Endothelial cell (in vitro differentiated cells): ENCODE measurements around the gene CCL5. TPM values are rescaled to one million over a fixed set of nuclear protein-coding genes. Genes with fewer than 3 reads are reported as not detected.

Experiments
- DNase-seq: peaks from one replicate; pipeline ENCODE4 v3.0.0; 2021; ENCODE audit warnings: low spot score
- H3K27ac Mint-ChIP-seq: one replicate; pipeline ENCODE4 v1.8.0; 2021; ENCODE audit warnings: mixed read lengths, inconsistent platforms; ENCODE audit not compliant: unreplicated experiment
- H3K27me3 Mint-ChIP-seq: one replicate; pipeline ENCODE4 v1.8.0; 2021; ENCODE audit warnings: mild to moderate bottlenecking, moderate library complexity, mixed read lengths, inconsistent platforms; ENCODE audit not compliant: unreplicated experiment
- H3K36me3 Mint-ChIP-seq: one replicate; pipeline ENCODE4 v1.8.0; 2021; ENCODE audit warnings: mild to moderate bottlenecking, low read depth, mixed read lengths, inconsistent platforms; ENCODE audit not compliant: unreplicated experiment
- H3K4me1 Mint-ChIP-seq: one replicate; pipeline ENCODE4 v1.8.0; 2021; ENCODE audit warnings: mild to moderate bottlenecking, mixed read lengths, inconsistent platforms; ENCODE audit not compliant: unreplicated experiment
- H3K4me3 Mint-ChIP-seq: one replicate; pipeline ENCODE4 v1.8.0; 2021; ENCODE audit warnings: mild to moderate bottlenecking, mixed read lengths, inconsistent platforms; ENCODE audit not compliant: unreplicated experiment
- H3K9me3 Mint-ChIP-seq: one replicate; pipeline ENCODE4 v1.8.0; 2021; ENCODE audit warnings: mixed read lengths, inconsistent platforms; ENCODE audit not compliant: unreplicated experiment
- long read RNA-seq: library from polyadenylated mRNA; unstranded; transcript quantifications from one replicate; pipeline ENCODE4 v2.0.0, GENCODE V29; 2020; ENCODE audit not compliant: unreplicated experiment
- total RNA-seq: library from RNA; stranded (reverse); fragmentation: NEBNext Ultra II Directional; extraction: Animal tissue kit (Norgen Biotek cat#: 25700); gene quantifications from one replicate; pipeline ENCODE4 v1.2.1, GENCODE V29; 2021; ENCODE audit not compliant: unreplicated experiment
- TF ChIP-seq, protein P1 (sequence below): fragments of 200-600 bp; sonication (generic); IDR thresholded peaks from one replicate; pipeline ENCODE4 v1.5.0; 2021; ENCODE audit warnings: antibody characterized with exemption; ENCODE audit not compliant: unreplicated experiment

CCL5 gene
- not detected for total RNA-seq
- long read RNA-seq, result 0 reads

- no peak for DNase-seq
- TF ChIP-seq, protein P1, sequence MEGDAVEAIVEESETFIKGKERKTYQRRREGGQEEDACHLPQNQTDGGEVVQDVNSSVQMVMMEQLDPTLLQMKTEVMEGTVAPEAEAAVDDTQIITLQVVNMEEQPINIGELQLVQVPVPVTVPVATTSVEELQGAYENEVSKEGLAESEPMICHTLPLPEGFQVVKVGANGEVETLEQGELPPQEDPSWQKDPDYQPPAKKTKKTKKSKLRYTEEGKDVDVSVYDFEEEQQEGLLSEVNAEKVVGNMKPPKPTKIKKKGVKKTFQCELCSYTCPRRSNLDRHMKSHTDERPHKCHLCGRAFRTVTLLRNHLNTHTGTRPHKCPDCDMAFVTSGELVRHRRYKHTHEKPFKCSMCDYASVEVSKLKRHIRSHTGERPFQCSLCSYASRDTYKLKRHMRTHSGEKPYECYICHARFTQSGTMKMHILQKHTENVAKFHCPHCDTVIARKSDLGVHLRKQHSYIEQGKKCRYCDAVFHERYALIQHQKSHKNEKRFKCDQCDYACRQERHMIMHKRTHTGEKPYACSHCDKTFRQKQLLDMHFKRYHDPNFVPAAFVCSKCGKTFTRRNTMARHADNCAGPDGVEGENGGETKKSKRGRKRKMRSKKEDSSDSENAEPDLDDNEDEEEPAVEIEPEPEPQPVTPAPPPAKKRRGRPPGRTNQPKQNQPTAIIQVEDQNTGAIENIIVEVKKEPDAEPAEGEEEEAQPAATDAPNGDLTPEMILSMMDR, result no peak
- Mint-ChIP-seq H3K4me1 (peaks cover 21% of the 10 kb centered on the region), H3K36me3 (no peaks in the 10 kb centered on the region), H3K9me3 (no peaks in the 10 kb centered on the region), H3K27ac (no peak within 1 kb of the TSS), H3K27me3 (peaks cover 2% of the 10 kb centered on the region), H3K4me3 (no peak within 1 kb of the TSS)
These were observed at the start of gene CCL5 for GRCh38 chr17:35879773-35880654. Gene CCL5, minus strand, starts transcription at chr17:35880360.

DNA sequence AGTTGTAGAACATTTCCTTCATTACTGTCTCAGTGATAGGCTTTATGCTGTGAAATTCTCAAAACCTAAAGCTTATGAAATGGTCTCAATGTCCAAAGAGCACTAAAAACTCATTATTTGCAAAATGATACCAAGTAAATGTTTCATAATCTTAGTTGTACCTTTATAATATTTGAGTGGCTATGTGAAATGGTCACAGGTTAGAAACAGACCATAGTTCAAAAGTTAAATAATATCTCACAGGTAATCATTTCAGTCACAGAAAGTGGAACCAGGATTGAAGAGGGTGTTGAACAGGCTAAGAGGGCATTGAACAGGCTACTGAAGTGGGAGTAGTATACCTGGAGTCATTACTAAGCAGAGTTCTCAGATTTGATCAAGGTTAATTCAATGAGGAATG, 47.6 kb upstream of the CCL5 start:
- H3K27me3 Mint-ChIP-seq, result peaks cover 6% of the 10 kb centered on the region
- H3K9me3 Mint-ChIP-seq, result no peaks in the 10 kb centered on the region
- no peaks in the 10 kb centered on the region for H3K36me3 Mint-ChIP-seq
- no peak overlapping the region for H3K4me3 Mint-ChIP-seq
- TF ChIP-seq, protein P1, result no peak
- peaks cover 7% of the 10 kb centered on the region for H3K4me1 Mint-ChIP-seq
- no peak for DNase-seq
- no peak overlapping the region for H3K27ac Mint-ChIP-seq

DNA sequence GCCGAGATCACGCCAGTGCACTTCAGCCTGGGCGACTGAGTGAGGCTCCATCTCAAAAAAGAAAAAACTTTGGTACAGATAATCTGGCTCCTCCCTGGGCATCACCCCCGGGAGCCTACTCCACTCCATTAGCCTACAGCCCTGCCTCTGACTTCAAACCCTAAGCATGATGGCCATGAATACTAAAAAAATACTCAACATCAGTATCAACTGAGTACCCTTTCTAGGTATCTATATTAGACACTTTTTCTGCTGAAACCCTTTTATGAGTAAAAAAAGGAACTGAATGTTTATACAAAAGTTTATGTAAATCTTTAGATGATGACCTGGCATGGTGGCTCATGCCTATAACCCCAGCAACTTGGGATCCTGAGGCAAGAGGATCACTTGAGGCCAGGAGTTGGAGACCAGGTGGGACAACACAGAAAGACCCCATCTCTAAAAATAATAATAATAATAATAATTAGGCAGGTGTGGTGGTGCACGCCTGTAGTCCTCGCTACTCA, 43.5 kb upstream of the CCL5 start:
- peaks cover 1% of the 10 kb centered on the region for H3K27me3 Mint-ChIP-seq
- H3K27ac Mint-ChIP-seq, result no peak overlapping the region
- TF ChIP-seq, protein P1, result no peak
- no peak overlapping the region for H3K4me3 Mint-ChIP-seq
- peaks cover 1% of the 10 kb centered on the region for H3K4me1 Mint-ChIP-seq
- H3K9me3 Mint-ChIP-seq, result no peaks in the 10 kb centered on the region
- H3K36me3 Mint-ChIP-seq, result no peaks in the 10 kb centered on the region
- DNase-seq, result no peak

DNA sequence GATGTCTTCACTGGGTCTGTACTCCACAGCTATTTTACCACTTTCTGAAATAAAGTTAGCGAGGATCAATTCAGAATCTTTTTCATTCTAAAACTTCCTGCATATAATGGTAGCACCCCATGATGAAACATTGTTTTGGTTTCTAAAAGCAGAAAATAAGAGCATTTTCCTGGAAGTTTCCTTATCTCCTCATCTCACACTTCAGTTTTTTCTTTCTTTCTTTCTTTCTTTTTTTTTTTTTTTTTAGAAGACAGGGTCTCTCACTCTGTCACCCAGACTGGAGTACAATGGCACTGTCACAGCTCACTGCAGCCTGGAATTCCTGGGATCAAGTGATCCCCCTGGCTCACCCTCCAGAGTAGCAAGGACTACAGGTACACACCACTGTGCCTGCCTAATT, 40.1 kb upstream of the CCL5 start:
- no peak overlapping the region for H3K4me3 Mint-ChIP-seq
- TF ChIP-seq, protein P1, result no peak

GRCh38 chr17:35918665-35919064, 38.5 kb upstream of the CCL5 start:
- Mint-ChIP-seq H3K36me3 (peaks cover 7% of the 10 kb centered on the region), H3K27ac (no peak overlapping the region), H3K27me3 (peaks cover 1% of the 10 kb centered on the region), H3K9me3 (no peaks in the 10 kb centered on the region), H3K4me1 (peaks cover 6% of the 10 kb centered on the region), H3K4me3 (no peak overlapping the region)
- no peak for DNase-seq
- TF ChIP-seq, protein P1, result no peak

More for the DNA sequence above, 40.1 kb upstream of the CCL5 start:
- H3K36me3 Mint-ChIP-seq, result peaks cover under 1% of the 10 kb centered on the region
- peaks cover 6% of the 10 kb centered on the region for H3K4me1 Mint-ChIP-seq
- DNase-seq, result no peak
- no peaks in the 10 kb centered on the region for H3K9me3 Mint-ChIP-seq
- peaks cover 1% of the 10 kb centered on the region for H3K27me3 Mint-ChIP-seq
- H3K27ac Mint-ChIP-seq, result no peak overlapping the region
